HG02973 (cell line): Measurements from ENCODE around the gene BAZ1B.
"Not testable (repeated sequence)": the region's sequence is repeated elsewhere in the genome, so short reads cannot be mapped to it uniquely, and the experiment has no call there.

Experiments used
- ATAC-seq: cut with Tn5 transposase; IDR thresholded peaks from one replicate; pipeline ENCODE4 v1.9.1; 2021; ENCODE audit warnings: moderate library complexity; ENCODE audit not compliant: unreplicated experiment

The BAZ1B gene

DNA sequence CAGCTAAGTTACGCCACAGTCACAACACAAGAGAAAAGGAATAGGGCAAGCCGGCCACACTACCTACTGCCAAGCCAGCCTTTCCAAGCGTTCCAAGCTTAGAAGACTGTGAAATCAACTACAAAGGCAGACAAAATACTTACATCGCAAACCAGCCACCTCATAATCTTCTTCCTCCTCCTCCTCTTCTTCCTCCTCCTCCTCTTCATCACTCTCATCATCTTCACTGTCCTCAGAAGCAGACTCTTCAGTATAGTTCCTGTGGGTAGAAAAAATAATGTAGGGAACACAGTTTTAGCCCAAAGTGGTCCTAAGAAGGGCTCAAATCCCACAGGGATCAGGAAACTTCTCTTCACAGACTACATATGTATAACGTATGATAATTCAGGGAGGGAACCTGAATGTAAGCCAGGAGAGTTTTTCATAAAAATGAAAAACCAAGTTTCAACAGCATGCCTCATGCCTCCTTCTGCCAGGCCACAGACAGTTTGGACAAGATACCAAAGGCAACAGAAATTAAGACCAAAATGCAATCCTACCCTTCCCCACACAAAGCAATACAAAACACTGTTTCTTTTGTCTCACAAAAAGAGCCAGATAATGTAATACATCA is 74.9 kb downstream of the BAZ1B start:
- no peak for ATAC-seq

DNA sequence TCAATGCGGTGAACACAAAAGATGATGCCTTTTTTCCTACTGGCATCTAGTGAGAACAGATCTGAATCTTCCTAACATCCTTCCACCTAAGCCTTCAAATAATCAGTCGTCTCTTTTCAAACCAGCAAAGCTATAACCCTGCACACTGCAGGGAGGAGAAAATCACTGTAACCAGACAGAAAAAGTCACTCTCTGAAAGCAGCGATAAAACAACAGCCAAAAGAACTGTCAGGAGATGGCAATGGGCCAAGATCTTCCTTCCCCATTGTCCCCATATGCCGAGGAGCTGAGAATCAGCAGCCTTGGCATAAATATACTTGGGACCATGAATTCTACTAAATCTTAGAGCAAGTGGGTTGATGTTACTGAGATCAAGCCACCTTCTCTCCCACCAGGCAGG is 75.4 kb downstream of the BAZ1B start:
- no peak for ATAC-seq

DNA sequence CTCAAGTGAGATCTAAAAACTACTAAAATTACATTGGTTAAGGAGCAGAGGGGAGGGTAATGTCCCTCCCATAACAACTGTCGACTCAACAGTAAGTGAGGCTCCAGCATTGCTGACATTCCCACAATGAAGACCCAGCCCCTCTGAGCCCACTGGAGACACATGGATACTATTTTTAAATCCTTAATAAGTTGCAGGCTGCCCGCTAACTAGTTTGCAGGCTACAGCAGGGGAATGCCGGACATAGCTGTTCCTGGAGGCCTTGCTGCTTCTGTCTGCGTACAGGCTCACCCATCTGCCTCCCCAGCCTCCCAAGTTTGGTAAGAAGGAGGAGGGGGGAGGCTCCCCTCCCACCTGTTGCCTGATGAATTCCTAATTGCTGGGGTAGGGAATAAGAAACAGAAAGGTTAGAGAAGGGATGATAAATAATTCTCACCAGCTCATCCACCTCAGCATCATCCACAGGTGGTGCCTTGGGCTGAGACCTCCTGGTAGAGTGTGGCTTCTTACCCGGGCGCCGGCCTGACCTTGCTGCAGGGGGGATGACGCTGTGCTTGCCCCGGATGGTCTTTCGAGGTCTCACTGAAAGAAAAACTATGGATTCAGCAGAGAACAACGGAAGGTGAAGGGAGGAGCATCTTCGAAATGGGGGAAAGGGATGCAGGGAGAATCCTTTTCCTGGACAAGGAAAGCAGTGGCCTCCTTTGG is 78.4 kb downstream of the BAZ1B start:
- ATAC-seq, result no peak

DNA sequence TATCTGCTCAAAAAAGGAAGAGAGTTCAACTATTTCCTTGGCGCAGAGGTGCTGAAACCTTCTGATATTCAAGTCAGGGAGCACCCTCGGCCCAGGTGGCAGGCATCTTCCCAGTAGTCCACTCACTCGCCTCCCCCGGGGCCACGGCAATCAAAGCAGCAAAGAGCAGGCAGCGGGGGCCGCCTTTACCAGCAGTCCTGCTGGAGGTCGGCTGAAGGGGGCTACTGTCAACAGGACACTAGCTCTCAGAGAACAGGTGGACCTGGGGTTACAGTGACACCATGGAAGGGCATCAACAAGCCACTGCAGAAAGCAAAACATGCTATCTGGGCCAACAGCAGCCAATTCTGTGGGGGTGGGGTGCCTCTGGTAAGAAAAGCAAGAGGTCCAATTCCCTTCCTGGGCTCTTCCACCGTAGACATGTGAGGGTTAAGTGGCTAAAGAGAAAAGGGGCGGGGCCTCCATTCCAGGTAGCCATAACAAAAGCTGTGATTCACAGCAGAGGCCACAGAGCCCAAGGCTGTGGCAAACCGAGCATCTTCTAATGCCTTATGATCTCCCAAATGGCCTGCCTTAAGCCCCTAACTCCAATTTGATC is 79.1 kb downstream of the BAZ1B start:
- ATAC-seq, result no peak

DNA sequence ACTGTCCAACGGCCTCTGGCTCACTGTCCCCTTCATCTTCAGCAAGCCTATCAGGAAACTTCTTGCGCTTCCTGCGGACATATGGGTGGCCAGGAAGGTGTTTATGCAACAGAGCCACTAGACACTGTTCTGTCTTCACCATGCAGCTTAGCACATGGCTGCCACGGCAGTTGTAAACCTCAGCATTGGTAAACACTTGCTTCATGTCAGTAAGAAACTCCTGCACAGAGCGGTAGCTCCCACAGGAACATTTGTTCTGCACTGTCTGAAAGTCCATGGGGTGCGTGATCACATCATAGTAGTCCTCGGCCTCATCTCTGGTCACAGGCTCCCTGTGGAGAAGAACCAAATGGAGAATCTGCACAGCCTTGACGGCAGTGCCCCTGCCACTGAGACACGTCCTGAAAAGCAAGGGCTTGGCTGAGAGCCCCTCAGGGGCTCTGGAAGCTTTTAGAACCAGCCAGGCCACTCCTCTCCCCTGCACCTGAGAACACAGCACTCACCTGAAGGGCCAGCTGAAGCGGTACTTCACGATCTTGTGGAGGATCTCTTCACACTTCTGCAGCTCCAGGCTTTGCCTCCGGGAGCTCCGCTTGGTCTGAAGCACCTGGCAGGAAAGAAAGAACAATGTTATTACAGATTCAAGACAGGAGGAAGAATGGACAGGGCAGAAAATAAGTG is 79.7 kb downstream of the BAZ1B start:
- ATAC-seq, result no peak

DNA sequence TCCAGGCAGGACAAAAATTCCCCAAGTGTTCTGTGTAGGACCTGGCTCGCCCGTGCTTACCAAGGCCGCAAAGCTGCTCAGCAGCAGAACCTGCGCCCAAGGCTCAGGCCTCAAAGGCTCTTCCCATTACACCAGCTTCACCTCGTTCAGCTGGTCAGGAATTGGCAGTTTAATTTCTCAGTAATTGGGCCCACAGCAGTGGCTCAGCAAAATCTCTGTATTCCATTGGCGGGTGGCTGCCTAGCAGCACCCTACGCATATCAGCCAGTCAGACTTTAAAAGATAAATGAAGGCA is 82.7 kb downstream of the BAZ1B start:
- ATAC-seq, result no peak

DNA sequence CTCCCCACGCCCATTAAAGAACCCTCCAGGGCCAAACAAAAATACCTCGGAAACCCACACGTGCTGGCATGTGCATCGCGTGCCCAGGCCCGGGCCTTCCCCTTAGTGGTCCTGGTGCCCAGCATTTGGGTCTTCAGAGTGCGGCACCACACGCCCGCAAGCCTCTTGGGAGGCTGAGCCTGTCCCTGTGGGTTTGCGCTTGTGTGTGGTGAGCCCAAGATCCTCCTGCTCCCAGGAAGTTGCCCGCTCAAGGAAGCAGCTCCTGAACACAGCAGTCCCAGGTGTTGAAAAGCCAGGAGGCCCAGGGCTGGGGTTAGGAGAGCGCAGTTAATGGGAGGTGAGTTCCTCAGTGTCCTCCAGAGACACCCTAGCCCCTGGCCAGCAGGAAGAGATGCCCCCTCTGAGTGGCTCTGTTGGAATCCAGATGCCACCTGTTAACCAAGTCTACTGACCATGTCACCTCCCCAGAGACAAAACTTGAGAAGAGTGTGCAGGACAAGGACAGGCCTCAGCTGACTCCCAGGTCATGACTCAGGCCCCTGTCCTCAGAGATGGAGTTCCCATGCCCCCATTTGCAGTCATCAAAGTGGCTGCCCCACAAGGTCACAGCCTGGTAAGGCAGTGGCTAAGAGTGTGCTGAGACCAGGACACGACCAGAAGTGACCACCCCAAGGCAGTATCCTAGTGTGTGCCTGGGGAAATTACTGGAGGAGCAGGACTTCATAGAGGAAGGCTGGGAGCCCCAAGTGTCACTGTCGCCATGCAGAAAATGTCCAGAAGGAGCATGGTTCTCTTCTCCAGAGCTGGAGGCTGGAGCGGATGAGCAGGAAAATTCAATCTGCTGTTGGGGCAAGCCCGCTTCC is 83.3 kb downstream of the BAZ1B start:
- no peak for ATAC-seq

DNA sequence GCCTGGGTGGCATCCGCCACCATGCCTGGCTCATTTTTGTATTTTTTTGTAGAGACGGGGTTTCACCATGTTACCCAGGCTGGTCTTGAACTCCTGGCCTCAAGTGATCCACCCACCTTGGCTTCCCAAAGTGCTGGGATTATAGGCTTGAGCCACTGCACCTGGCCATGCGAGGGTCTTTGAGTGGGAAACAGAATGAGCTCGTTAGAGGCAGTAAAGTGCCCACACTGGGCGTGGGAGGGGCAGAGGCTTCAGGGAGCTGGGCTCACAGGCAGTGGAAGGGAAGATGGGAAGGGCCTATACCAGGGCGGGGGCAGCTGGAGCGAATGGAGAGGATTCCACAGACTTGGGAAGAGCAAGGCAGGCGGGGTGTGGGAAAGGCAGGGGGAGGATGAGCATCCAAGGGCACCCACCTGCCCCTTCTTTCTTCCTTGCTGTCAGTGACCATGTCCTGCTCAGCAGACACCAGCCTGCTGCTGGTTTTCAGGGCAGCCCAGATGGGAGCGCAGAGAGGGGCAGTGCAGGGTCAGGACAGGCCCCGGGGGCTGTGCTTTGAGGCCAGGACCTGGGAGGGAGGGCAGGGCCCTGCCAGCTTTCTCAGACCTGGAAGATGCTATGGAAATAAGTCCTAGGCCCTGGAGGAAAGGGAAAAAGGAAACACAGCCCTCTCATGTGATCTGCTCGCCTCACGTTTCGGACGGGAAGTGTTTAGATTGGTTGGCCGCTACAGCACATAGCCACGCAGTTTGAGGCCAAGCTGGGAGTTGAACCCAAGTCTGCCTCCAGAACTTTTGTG is 84.3 kb downstream of the BAZ1B start:
- no peak for ATAC-seq

DNA sequence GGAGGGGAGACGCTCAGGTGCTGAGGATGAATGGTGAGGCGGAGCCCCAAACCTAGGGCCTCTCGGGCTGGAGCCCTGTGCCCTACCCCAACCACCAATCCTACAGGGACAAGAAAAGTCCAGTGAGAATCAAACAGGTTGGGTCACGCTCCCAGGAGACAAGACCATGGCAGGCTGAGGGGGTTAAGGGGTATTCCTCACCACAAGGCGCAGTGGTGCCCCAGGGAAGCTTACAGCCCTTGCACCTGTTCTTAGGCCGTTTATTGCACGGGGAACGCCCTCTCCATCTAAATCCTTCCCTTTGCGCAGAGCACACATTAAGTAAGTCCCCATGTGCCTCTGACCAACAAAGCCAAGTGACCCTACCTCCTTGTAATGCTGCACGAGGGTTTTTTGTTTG is 85.0 kb downstream of the BAZ1B start:
- ATAC-seq, result no peak

DNA sequence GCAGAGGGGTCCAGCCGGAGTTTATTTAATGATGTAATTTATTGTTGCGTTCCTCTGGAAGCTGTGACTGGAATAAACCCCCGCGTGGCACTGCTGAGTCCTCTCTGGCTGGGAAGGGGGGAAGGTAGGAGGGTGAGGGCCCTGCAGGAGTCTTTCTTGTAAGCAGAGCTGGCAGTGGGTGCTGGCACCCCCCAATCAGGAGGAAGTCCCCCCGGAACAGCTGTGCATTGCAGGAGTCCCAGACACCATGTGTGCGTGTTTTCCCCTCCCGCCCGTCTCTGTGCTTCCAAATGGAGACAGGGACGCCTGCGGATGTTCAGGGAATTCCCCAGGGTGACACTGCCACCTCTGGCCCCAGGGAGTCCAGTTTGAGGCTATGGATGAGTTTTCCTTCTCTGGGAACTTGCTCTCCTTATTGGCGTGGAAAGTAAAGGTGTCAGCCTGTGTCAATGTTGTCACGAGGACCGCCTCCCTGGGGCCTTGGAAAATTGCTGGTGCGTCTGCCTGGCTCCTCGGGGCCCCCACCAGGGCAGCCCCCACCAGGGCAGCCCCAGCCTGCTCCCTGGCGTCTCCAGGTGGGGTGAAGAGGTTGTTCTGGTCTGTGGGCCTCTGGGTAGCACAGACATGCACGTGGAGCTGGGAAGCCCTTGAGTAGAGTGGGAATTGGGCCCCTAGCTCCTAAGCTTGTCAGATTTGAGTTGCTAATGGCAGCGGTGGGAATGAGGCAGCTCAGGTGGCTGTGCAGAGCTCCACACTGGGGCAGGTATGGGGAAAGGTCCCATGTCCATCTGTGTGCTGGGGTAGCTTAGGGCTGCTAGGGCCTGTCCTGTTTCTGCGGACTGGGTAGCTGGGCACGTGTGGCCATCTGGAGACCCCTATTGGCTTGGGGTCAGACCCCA is 85.8 kb downstream of the BAZ1B start:
- no peak for ATAC-seq

DNA sequence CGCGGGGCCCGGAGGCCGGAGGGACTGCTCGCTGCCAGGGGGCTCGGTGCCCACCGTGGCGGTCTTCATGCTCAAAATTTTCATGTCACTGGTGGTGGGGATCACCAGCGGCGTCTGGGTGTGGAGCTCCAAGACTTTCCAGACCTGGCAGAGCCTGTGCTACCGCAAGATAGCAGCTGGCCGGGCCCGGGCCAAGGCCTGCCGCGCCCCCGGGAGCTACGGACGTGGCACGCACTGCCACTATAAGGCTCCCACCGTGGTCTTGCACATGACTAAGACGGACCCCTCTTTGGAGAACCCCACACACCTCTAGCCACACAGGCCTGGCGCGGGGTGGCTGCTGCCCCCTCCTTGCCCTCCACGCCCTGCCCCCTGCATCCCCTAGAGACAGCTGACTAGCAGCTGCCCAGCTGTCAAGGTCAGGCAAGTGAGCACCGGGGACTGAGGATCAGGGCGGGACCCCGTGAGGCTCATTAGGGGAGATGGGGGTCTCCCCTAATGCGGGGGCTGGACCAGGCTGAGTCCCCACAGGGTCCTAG is 86.6 kb downstream of the BAZ1B start:
- no peak for ATAC-seq

DNA sequence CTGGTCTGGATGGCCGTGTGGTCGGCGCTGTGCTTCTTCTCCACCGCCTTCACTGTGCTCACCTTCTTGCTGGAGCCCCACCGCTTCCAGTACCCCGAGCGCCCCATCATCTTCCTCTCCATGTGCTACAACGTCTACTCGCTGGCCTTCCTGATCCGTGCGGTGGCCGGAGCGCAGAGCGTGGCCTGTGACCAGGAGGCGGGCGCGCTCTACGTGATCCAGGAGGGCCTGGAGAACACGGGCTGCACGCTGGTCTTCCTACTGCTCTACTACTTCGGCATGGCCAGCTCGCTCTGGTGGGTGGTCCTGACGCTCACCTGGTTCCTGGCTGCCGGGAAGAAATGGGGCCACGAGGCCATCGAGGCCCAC is 87.4 kb downstream of the BAZ1B start:
- no peak for ATAC-seq

DNA sequence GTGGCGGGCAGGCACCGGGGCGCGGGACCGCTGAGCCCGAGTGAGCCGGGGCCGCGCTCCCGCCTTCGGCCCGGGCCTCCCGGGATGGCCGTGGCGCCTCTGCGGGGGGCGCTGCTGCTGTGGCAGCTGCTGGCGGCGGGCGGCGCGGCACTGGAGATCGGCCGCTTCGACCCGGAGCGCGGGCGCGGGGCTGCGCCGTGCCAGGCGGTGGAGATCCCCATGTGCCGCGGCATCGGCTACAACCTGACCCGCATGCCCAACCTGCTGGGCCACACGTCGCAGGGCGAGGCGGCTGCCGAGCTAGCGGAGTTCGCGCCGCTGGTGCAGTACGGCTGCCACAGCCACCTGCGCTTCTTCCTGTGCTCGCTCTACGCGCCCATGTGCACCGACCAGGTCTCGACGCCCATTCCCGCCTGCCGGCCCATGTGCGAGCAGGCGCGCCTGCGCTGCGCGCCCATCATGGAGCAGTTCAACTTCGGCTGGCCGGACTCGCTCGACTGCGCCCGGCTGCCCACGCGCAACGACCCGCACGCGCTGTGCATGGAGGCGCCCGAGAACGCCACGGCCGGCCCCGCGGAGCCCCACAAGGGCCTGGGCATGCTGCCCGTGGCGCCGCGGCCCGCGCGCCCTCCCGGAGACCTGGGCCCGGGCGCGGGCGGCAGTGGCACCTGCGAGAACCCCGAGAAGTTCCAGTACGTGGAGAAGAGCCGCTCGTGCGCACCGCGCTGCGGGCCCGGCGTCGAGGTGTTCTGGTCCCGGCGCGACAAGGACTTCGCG is 88.0 kb downstream of the BAZ1B start:
- ATAC-seq, result no peak

DNA sequence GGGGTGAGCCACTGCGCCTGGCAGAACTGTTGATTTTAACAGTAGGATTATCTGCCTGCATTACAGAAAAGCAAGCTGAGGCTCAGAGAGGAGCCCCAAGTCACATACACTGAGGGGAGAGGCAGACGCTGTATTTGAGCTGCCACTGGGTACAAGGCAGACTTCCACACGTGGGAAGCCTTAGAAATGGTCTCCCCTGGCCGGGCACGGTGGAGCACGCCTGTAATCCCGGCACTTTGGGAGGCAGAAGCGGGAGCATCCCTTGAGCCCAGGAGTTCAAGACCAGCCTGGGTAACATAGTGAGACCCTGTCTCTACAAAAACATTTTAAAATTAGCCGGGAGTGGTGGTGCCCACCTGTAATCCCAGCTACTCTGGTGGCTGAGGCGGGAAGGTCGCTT is 89.4 kb downstream of the BAZ1B start:
- ATAC-seq, result no peak

DNA sequence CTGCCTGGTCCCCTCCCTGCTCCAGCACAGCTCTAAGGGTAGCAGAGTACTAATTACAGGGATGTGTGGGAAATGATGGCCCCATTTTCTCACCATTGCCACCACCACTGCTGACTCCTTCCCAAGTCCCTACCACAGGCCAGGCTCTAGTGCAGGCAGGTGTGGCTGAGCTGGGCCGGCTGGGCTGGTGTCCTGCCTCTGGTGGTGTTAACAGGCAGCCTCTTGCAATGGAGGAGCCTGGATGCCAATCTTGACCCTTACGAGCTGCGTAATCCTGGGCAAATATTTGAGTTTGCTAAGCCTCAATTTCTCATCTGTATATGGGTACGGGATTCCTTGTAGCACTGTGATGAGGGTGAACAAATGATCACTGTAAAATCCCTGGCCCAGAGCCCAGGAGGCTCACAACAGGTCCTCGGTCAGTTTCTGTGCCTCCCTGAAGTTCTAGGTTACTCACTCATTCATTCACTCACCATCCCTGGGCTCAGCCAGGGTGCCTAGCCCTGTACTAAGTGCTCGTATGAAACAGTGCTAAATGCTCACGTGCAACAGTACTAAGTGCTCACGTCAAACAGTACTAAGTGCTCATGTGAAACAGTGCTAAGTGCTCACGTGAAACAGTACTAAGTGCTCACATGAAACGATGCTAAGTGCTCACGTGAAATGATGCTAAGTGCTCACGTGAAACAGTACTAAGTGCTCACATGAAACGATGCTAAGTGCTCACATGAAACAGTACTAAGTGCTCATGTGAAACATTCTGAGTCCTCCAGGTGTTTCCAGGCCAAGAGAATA is 90.9 kb downstream of the BAZ1B start:
- ATAC-seq, result no peak

DNA sequence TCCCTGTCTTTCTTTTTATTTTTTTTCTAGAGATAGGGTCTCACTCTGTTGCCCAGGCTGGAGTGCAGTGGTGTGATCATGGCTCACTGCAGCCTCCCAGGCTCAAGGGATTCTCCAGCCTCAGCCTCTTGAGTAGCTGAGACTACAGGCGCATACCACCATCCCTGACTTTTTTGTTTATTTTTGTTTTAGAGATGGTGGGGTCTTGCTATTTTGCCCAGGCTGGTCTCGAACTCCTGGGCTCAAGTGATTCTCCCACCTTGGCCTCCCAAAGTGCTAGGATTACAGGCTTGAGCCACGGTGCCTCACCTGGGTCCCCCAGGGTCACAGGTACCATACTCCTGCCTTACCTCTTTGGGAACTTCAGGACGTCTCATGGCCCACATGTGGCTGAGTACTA is 91.6 kb downstream of the BAZ1B start:
- ATAC-seq, result not testable (repeated sequence)

DNA sequence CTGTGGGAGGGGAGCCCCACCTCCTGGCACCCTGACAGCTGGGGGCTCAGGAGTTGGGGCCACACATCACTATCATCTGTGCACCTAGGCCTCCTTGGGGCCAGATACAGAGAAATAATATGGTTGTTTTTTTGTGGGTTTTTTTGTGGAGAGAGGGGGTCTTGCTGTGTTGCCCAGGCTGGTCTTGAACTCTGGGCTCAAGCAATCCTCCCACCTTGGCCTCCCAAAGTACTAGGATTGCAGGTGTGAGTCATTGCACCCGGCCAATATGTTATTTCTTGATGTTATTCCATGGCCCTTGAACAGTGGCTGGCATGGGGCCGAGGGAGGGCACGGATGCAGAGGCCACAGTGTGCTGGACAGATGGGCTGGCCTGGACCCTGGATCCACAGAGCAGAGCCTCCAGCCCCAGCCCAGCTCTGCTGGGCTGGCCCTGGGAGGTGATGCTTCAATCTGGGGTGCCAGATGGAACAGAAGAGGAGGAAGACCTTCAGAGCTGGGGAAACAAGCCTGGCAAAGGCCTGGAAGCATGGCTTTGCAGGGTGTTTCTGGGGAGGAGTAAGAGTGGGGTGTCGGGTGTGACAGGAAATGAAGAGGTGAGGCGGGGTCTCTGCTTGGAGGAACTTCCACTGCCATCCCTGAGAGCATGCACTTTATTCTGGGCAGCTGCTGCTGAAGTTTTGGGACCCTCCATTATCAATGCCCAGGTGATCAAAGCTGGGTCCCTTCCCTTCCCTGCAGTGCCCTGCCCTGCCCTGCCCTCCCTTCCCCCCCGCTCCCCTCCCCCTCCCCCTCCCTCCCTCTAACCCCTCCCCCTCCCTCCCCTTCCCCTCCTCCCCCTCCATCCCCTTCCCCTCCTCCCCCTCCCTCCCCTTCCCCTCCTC is 92.2 kb downstream of the BAZ1B start:
- no peak for ATAC-seq
